AG04450 (cell line): Measurements from ENCODE around the gene SLC43A3. TPM values are rescaled to one million over a fixed set of nuclear protein-coding genes. Genes with fewer than 3 reads are reported as not detected.

Source experiments
- CTCF ChIA-PET: fragments of 300-600, 350-600 bp; formaldehyde crosslinking; extraction: SDS; loops from one replicate; lab custom pipeline; 2022; ENCODE audit warnings: antibody characterized with exemption, inconsistent platforms; lab: Charles Lee
- POLR2A ChIA-PET: fragments of 350-600 bp; formaldehyde crosslinking; extraction: SDS; loops from one replicate; lab custom pipeline; 2021; ENCODE audit warnings: antibody characterized with exemption, inconsistent platforms; lab: Yijun Ruan, JAX
- DNase-seq: peaks from one replicate; pipeline ENCODE4 v3.0.0-alpha.2; 2011; ENCODE audit warnings: low read depth, low spot score
- H3K27ac ChIP-seq: one replicate; pipeline ENCODE4 v1.5.1; 2012; ENCODE audit warnings: low read depth, low read length, control low read depth
- H3K27me3 ChIP-seq: one replicate; pipeline ENCODE4 v1.6.0; 2012; ENCODE audit warnings: low read length; ENCODE audit not compliant: control insufficient read depth, insufficient read depth
- H3K4me3 ChIP-seq: 2 replicates; pipeline ENCODE4 v1.5.1; 2011; ENCODE audit warnings: mild to moderate bottlenecking, low read depth, low read length, control low read depth
- H3K9me3 ChIP-seq: 2 replicates; pipeline ENCODE4 v1.5.1; 2012; ENCODE audit warnings: low read length; ENCODE audit not compliant: control insufficient read depth, insufficient read depth
- polyA plus RNA-seq: library from polyadenylated mRNA; depleted of rRNA; stranded (reverse); fragments of >200 nt; gene quantifications from 2 replicates; pipeline ENCODE4 v1.2.3, GENCODE V29; 2011
- TF ChIP-seq, protein P1 (sequence below): IDR thresholded peaks from 2 replicates; pipeline ENCODE4 v1.5.1; 2011; ENCODE audit warnings: low read depth, low read length, control low read depth, inconsistent platforms

The SLC43A3 gene
- polyA plus RNA-seq, 1 experiment, result 24.4 TPM

DNA sequence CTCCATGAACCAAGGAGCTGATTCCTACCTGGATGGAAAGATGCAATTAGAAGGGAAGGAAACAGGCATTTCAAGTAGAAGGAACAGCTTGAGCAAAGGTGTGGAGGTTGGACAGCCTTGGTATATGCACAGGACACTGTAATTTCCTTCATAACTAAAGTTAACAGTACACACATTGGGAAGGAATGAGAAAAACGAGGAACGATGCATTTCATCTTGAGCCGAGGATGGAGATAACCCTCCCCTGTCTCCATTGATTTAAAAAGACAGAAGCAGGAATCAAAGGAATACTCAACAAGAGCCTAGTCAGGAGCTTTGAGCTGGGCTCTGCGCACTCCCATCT, 34.2 kb downstream of the SLC43A3 start:
- Histone ChIP-seq H3K27me3 (peaks cover 44% of the 10 kb centered on the region), H3K9me3 (no peaks in the 10 kb centered on the region), H3K27ac (no peak overlapping the region), H3K4me3 (no peak overlapping the region)
- DNase-seq, result no peak
- ChIA-PET POLR2A (no interaction called here), CTCF (interaction anchor here (0.6 kb wide), 1 partner anchor 39 kb away, joined by 5 read pairs; no protein-coding TSS in a partner anchor)
- TF ChIP-seq, protein P1, sequence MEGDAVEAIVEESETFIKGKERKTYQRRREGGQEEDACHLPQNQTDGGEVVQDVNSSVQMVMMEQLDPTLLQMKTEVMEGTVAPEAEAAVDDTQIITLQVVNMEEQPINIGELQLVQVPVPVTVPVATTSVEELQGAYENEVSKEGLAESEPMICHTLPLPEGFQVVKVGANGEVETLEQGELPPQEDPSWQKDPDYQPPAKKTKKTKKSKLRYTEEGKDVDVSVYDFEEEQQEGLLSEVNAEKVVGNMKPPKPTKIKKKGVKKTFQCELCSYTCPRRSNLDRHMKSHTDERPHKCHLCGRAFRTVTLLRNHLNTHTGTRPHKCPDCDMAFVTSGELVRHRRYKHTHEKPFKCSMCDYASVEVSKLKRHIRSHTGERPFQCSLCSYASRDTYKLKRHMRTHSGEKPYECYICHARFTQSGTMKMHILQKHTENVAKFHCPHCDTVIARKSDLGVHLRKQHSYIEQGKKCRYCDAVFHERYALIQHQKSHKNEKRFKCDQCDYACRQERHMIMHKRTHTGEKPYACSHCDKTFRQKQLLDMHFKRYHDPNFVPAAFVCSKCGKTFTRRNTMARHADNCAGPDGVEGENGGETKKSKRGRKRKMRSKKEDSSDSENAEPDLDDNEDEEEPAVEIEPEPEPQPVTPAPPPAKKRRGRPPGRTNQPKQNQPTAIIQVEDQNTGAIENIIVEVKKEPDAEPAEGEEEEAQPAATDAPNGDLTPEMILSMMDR, result no peak

DNA sequence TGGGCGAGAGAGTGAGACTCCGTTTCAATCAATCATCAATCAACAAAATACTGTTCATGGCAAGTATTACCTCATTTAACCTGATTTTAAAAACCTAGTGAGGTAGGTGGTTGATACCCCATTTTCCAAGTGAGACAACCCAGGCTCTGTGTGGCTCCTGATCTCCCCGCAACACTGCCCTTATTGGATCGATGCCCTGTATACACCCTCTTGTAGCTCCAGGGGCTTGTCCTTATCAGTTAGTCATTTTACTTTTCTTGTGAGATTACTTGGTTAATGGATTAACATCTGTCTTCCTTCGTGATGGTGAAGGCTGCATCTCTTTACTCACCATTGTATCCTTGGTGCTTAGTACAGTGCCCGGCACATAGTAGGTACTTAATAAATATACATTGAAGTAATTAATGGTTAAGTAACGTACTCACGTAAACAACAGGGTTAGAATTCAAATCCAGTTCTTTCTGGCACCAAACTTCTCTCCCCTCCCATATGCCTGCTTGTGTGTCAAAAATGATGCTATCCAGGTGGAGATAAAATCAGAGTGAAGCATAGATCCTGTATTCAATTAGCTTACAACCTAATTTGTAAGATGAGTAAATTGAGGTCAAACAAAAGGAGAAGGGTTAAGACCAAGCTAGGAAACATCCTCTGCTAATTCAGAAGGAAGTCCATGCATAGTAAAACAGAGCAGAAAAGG, 34.7 kb downstream of the SLC43A3 start:
- peaks cover 43% of the 10 kb centered on the region for H3K27me3 ChIP-seq
- H3K4me3 ChIP-seq, result no peak overlapping the region
- TF ChIP-seq, protein P1, result no peak
- no peak for DNase-seq
- H3K27ac ChIP-seq, result no peak overlapping the region
- CTCF ChIA-PET, result interaction anchor here (0.6 kb wide), 1 partner anchor 38 kb away, joined by 5 read pairs; no protein-coding TSS in a partner anchor
- POLR2A ChIA-PET, result no interaction called here
- no peaks in the 10 kb centered on the region for H3K9me3 ChIP-seq

DNA sequence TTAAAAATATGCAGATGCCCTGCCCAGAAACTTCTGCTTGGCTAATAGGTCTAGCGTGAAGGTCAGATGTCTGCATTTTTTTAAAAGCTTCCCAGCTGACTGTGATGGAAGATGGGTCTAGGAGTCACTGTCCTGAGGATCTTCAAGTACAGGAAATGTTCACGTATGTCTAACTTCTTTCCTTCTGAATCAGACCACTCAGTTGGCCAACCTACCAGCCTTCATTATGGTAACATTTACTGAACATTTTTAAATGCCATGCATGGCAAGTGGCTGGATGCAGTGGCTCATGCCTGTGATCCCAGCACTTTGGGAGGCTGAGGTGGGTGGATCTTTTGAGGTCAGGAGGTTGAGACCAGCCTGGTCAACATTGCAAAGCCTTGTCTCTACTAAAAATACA, 35.4 kb downstream of the SLC43A3 start:
- Histone ChIP-seq H3K27me3 (peaks cover 41% of the 10 kb centered on the region), H3K27ac (no peak overlapping the region), H3K4me3 (no peak overlapping the region), H3K9me3 (no peaks in the 10 kb centered on the region)
- no peak for DNase-seq
- ChIA-PET POLR2A (no interaction called here), CTCF (no interaction called here)
- TF ChIP-seq, protein P1, result no peak

DNA sequence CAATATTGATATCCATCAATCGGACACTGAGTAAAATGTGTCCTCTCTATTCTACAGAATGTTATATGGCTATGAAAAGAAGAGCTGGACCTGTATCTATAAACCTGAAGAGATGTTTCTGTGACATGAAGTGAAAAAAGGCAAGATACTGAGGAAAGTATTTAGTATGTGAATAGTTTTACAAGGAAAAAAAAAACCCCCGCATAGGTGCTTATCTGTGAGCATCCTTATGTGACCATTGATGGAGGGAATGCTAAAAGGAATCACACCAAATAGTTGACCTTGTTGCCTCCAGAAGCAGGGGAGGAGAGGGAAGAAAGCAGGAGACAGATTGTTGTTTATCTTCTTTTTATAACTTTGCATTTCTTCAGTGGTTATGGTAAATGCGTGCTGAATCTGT, 35.8 kb downstream of the SLC43A3 start:
- Histone ChIP-seq H3K4me3 (no peak overlapping the region), H3K27ac (no peak overlapping the region), H3K27me3 (peaks cover 42% of the 10 kb centered on the region), H3K9me3 (no peaks in the 10 kb centered on the region)
- TF ChIP-seq, protein P1, result no peak
- ChIA-PET POLR2A (no interaction called here), CTCF (no interaction called here)
- DNase-seq, result no peak

DNA sequence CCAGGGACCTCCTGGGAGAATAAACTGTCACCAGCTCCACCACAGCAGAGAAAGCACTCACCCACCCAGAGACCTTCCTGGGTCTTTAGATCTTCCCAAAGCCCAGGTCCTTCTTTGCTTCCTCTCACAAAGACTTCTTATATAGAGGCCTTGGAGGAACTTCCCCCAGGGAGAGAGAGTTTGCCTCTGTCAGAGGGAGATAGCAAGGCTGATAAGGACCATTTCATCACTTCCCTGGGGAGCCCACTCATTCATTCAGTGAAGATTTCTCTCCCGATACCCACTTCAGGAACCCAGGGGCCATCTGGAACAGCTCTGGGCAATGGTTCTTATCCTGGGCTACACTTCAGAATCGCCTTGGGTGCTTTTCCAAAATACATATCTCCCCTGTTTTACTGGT, 36.4 kb downstream of the SLC43A3 start, which contains the start of gene PRG2:
Gene PRG2, minus strand, starts transcription at position 116 of the 400 bp plus-strand sequence. CDS start 706 bp downstream, outside the sequence.
- DNase-seq, result no peak
- H3K27ac ChIP-seq, result no peak within 1 kb of the TSS
- POLR2A ChIA-PET, result no interaction called here
- no peaks in the 10 kb centered on the region for H3K9me3 ChIP-seq
- no peak within 1 kb of the TSS for H3K4me3 ChIP-seq
- H3K27me3 ChIP-seq, result peaks cover 36% of the 10 kb centered on the region
- TF ChIP-seq, protein P1, result no peak
- CTCF ChIA-PET, result no interaction called here
